Ishikawa (cell line): ENCODE measurements around the gene C20orf173.

Experiments
- CEBPB ChIP-seq: IDR thresholded peaks from 2 replicates; pipeline ENCODE4 v1.6.1; 2012
- CREB1 ChIP-seq: IDR thresholded peaks from 2 replicates; pipeline ENCODE4 v1.6.1; 2012; ENCODE audit warnings: low read depth
- EGR1 ChIP-seq: IDR thresholded peaks from 2 replicates; pipeline ENCODE4 v1.6.1; 2012
- EP300 ChIP-seq: IDR thresholded peaks from 2 replicates; pipeline ENCODE4 v1.6.1; 2012; ENCODE audit warnings: borderline replicate concordance
- FOXM1 ChIP-seq: IDR thresholded peaks from 2 replicates; pipeline ENCODE4 v1.6.1; 2012; ENCODE audit warnings: low read depth, borderline replicate concordance
- MAX ChIP-seq: IDR thresholded peaks from 2 replicates; pipeline ENCODE4 v1.6.1; 2012
- NFIC ChIP-seq: IDR thresholded peaks from 2 replicates; pipeline ENCODE4 v1.6.1; 2012
- RAD21 ChIP-seq: IDR thresholded peaks from 2 replicates; pipeline ENCODE4 v1.6.1; 2012; ENCODE audit warnings: low read depth
- REST ChIP-seq: IDR thresholded peaks from 2 replicates; pipeline ENCODE4 v1.6.1; 2012; ENCODE audit warnings: low read depth, mild to moderate bottlenecking
- TAF1 ChIP-seq: IDR thresholded peaks from 2 replicates; pipeline ENCODE4 v1.6.1; 2012; ENCODE audit warnings: low read depth, mild to moderate bottlenecking
- TCF12 ChIP-seq: IDR thresholded peaks from 2 replicates; pipeline ENCODE4 v1.6.1; 2012; ENCODE audit warnings: low read depth
- TEAD4 ChIP-seq: IDR thresholded peaks from 2 replicates; pipeline ENCODE4 v1.6.1; 2012
- USF1 ChIP-seq: IDR thresholded peaks from 2 replicates; pipeline ENCODE4 v1.6.1; 2012
- YY1 ChIP-seq: IDR thresholded peaks from 2 replicates; pipeline ENCODE4 v1.6.1; 2012; ENCODE audit warnings: low read depth
- ZBTB7A ChIP-seq: IDR thresholded peaks from 2 replicates; pipeline ENCODE4 v1.6.1; 2012; ENCODE audit warnings: low read depth

The C20orf173 gene

GRCh38 chr20:35561268-35561667 lies 31.8 kb upstream of the C20orf173 start:
- no peak for TF ChIP-seq EGR1
- TF ChIP-seq TAF1 = no peak
- TF ChIP-seq REST = no peak
- no peak for TF ChIP-seq RAD21
- TF ChIP-seq TEAD4 = no peak
- TF ChIP-seq CREB1 = no peak
- no peak for TF ChIP-seq MAX
- TF ChIP-seq TCF12 = no peak

- no peak for TF ChIP-seq TEAD4
- TF ChIP-seq EP300 = no peak
- TF ChIP-seq CEBPB = no peak
- no peak for TF ChIP-seq TCF12
- no peak for TF ChIP-seq YY1
- no peak for TF ChIP-seq CREB1
- TF ChIP-seq RAD21 = no peak
- no peak for TF ChIP-seq TAF1
- no peak for TF ChIP-seq REST
- no peak for TF ChIP-seq EGR1
- TF ChIP-seq ZBTB7A = no peak
- no peak for TF ChIP-seq MAX
Observed at GRCh38 chr20:35560541-35560940, 31.1 kb upstream of the C20orf173 start.

GRCh38 chr20:35560105-35560511 lies 30.7 kb upstream of the C20orf173 start:
- no peak for TF ChIP-seq REST
- no peak for TF ChIP-seq TEAD4
- no peak for TF ChIP-seq RAD21
- no peak for TF ChIP-seq EGR1
- TF ChIP-seq TCF12 = no peak
- no peak for TF ChIP-seq USF1
- TF ChIP-seq MAX = no peak
- no peak for TF ChIP-seq EP300
- TF ChIP-seq ZBTB7A = no peak
- no peak for TF ChIP-seq CEBPB
- TF ChIP-seq YY1 = no peak
- no peak for TF ChIP-seq TAF1

- TF ChIP-seq USF1 = no peak
- no peak for TF ChIP-seq EP300
- TF ChIP-seq FOXM1 = no peak
- no peak for TF ChIP-seq EGR1
- TF ChIP-seq YY1 = no peak
- TF ChIP-seq REST = no peak
- no peak for TF ChIP-seq MAX
- TF ChIP-seq NFIC = no peak
- TF ChIP-seq TEAD4 = no peak
- TF ChIP-seq RAD21 = no peak
Observed at GRCh38 chr20:35559042-35559693, 29.7 kb upstream of the C20orf173 start.
